ENCODE measurements around the gene ROBO2.

The ROBO2 gene

GRCh38 chr3:77204788-77205187 is 164.9 kb downstream of the ROBO2 start:
- H3K4me1 ChIP-seq: no peaks in the 10 kb centered on the region
- no peaks in the 10 kb centered on the region for H3K9me3 ChIP-seq (ENCODE audit: control insufficient read depth, low read length)
- no peaks in the 10 kb centered on the region for H3K36me3 ChIP-seq (ENCODE audit: control insufficient read depth, insufficient read depth, low read length)
- H3K4me2 ChIP-seq (ENCODE audit: low read length): no peak overlapping the region
- H3K27ac ChIP-seq: no peak overlapping the region
- H2AFZ ChIP-seq: no peak overlapping the region
- H3K27me3 ChIP-seq (ENCODE audit: control insufficient read depth, insufficient read depth, low read length): no peaks in the 10 kb centered on the region
- no peak overlapping the region for H3K4me3 ChIP-seq (ENCODE audit: low read depth, low read length)
- H3K79me2 ChIP-seq: no peaks in the 10 kb centered on the region
- no peak overlapping the region for H3K9ac ChIP-seq
- no peak for TF ChIP-seq CTCF (IDR thresholded peaks at IDR 0.05)

GRCh38 chr3:77207753-77208152 is 167.9 kb downstream of the ROBO2 start:
- H3K9ac ChIP-seq: no peak overlapping the region
- no peaks in the 10 kb centered on the region for H3K79me2 ChIP-seq
- no peaks in the 10 kb centered on the region for H3K9me3 ChIP-seq (ENCODE audit: control insufficient read depth, low read length)
- no peaks in the 10 kb centered on the region for H3K36me3 ChIP-seq (ENCODE audit: control insufficient read depth, insufficient read depth, low read length)
- TF ChIP-seq CTCF (IDR thresholded peaks at IDR 0.05): no peak
- H2AFZ ChIP-seq: no peak overlapping the region
- no peak overlapping the region for H3K4me3 ChIP-seq (ENCODE audit: low read depth, low read length)
- no peaks in the 10 kb centered on the region for H3K27me3 ChIP-seq (ENCODE audit: control insufficient read depth, insufficient read depth, low read length)
- H3K27ac ChIP-seq: no peak overlapping the region
- H3K4me1 ChIP-seq: no peaks in the 10 kb centered on the region
- H3K4me2 ChIP-seq (ENCODE audit: low read length): no peak overlapping the region

GRCh38 chr3:77222701-77223100 is 182.8 kb downstream of the ROBO2 start:
- no peak overlapping the region for H3K4me2 ChIP-seq (ENCODE audit: low read length)
- no peaks in the 10 kb centered on the region for H3K79me2 ChIP-seq
- no peak overlapping the region for H3K27ac ChIP-seq
- no peaks in the 10 kb centered on the region for H3K27me3 ChIP-seq (ENCODE audit: control insufficient read depth, insufficient read depth, low read length)
- H3K4me1 ChIP-seq: no peaks in the 10 kb centered on the region
- no peak for TF ChIP-seq CTCF (IDR thresholded peaks at IDR 0.05)
- H2AFZ ChIP-seq: no peak overlapping the region
- no peak overlapping the region for H3K9ac ChIP-seq
- H3K9me3 ChIP-seq (ENCODE audit: control insufficient read depth, low read length): no peaks in the 10 kb centered on the region
- H3K4me3 ChIP-seq (ENCODE audit: low read depth, low read length): no peak overlapping the region
- H3K36me3 ChIP-seq (ENCODE audit: control insufficient read depth, insufficient read depth, low read length): no peaks in the 10 kb centered on the region

GRCh38 chr3:77227567-77227966 is 187.7 kb downstream of the ROBO2 start:
- Histone ChIP-seq H3K27me3 (ENCODE audit: control insufficient read depth, insufficient read depth, low read length) (no peaks in the 10 kb centered on the region), H2AFZ (no peak overlapping the region), H3K79me2 (no peaks in the 10 kb centered on the region), H3K4me1 (no peaks in the 10 kb centered on the region), H3K4me2 (ENCODE audit: low read length) (no peak overlapping the region), H3K4me3 (ENCODE audit: low read depth, low read length) (no peak overlapping the region), H3K9me3 (ENCODE audit: control insufficient read depth, low read length) (no peaks in the 10 kb centered on the region), H3K27ac (no peak overlapping the region), H3K9ac (no peak overlapping the region), H3K36me3 (ENCODE audit: control insufficient read depth, insufficient read depth, low read length) (no peaks in the 10 kb centered on the region)
- no peak for TF ChIP-seq CTCF (IDR thresholded peaks at IDR 0.05)

GRCh38 chr3:77232557-77232956 is 192.7 kb downstream of the ROBO2 start:
- Histone ChIP-seq H3K79me2 (no peaks in the 10 kb centered on the region), H3K27ac (no peak overlapping the region), H2AFZ (no peak overlapping the region), H3K4me3 (ENCODE audit: low read depth, low read length) (no peak overlapping the region), H3K27me3 (ENCODE audit: control insufficient read depth, insufficient read depth, low read length) (no peaks in the 10 kb centered on the region), H3K9ac (no peak overlapping the region), H3K9me3 (ENCODE audit: control insufficient read depth, low read length) (no peaks in the 10 kb centered on the region), H3K4me2 (ENCODE audit: low read length) (no peak overlapping the region), H3K4me1 (no peaks in the 10 kb centered on the region), H3K36me3 (ENCODE audit: control insufficient read depth, insufficient read depth, low read length) (no peaks in the 10 kb centered on the region)
- TF ChIP-seq CTCF (IDR thresholded peaks at IDR 0.05): no peak
